Thyroid gland (tissue), 4 donors: ENCODE data around the gene STX2.

ENCODE experiments used
- POLR2A ChIP-seq, 2 donors: fragments of 450-650 bp; IDR thresholded peaks; one replicate each; pipeline ENCODE4 v1.6.1; 2017; ENCODE audit warnings: antibody characterized with exemption in 2 of 2, mild to moderate bottlenecking in 2 of 2, moderate library complexity in 1 of 2
- TF ChIP-seq, protein P1 (sequence below), 6 experiments: fragments of 200-600 bp in 3 of 6; fragments of 450-650 bp in 3 of 6; sonication (generic) in 3 of 6; IDR thresholded peaks; one replicate each; pipeline ENCODE4 v1.5.1; 2016 to 2019; ENCODE audit warnings: antibody characterized with exemption in 6 of 6, mild to moderate bottlenecking in 2 of 6, inconsistent platforms in 1 of 6, moderate library complexity in 1 of 6

DNA sequence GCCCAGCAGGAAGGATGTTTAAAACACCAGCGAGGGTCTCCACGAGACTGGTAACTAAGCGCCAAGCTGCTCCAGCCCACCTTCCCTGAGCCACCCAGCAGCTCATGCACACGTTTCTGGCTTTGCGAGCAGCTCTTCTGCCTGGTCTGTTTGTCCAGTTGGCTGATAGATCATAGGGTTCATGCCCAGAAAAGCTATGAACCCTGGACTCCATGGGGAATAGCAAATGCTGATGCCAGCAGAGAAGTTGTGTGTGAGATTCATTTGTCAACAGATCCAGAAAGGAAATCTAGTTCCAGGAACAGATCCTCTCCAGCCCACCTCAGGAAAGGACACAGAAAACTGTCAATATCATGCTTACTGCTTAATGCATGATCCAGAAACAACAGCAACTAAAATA lies 94.8 kb downstream of the STX2 start:
- TF ChIP-seq, protein P1, sequence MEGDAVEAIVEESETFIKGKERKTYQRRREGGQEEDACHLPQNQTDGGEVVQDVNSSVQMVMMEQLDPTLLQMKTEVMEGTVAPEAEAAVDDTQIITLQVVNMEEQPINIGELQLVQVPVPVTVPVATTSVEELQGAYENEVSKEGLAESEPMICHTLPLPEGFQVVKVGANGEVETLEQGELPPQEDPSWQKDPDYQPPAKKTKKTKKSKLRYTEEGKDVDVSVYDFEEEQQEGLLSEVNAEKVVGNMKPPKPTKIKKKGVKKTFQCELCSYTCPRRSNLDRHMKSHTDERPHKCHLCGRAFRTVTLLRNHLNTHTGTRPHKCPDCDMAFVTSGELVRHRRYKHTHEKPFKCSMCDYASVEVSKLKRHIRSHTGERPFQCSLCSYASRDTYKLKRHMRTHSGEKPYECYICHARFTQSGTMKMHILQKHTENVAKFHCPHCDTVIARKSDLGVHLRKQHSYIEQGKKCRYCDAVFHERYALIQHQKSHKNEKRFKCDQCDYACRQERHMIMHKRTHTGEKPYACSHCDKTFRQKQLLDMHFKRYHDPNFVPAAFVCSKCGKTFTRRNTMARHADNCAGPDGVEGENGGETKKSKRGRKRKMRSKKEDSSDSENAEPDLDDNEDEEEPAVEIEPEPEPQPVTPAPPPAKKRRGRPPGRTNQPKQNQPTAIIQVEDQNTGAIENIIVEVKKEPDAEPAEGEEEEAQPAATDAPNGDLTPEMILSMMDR (IDR thresholded peaks at IDR 0.05), result no peak
- no peak for TF ChIP-seq POLR2A (IDR thresholded peaks at IDR 0.05)
